Heart left ventricle (tissue), 13 donors: ENCODE measurements around the gene CSPG4.

Experiments
- CTCF ChIP-seq, 12 donors: fragments of 200-600 bp; sonication (generic) in 4 of 12; IDR thresholded peaks; one replicate each; pipeline versions ENCODE4 v1.5.0 to v1.8.0; 2018 to 2022; ENCODE audit warnings: antibody characterized with exemption in 12 of 12, mild to moderate bottlenecking in 5 of 12
- POLR2A ChIP-seq, 2 donors: fragments of 450-650 bp; IDR thresholded peaks; one replicate each; pipeline ENCODE4 v1.6.1; 2017; ENCODE audit warnings: antibody characterized with exemption in 2 of 2, mild to moderate bottlenecking in 2 of 2, moderate library complexity in 2 of 2
- donor health status: ischemic (EF 13 %, LVEDD 7.1; RV severe dilation, severe dysfunction).
- donor health status: DM: no; HTN: yes; CAD: no.
- donor health status: DM: no; HTN: no; CAD: no.
- donor health status: ischemic (EF 25% LVEDD 6.9; RV normal size, moderate dysfunction).
- donor health status: ischemic (EF 25% LVEDD 5.7; RV mildly dilated, moderate dysfunction).
- donor health status: ischemic (EF 35%, LVEDD 5.7; RV mildly dilated, moderate dysfunction).
- donor health status: nonischemic (EF 11% LVEDD 7.7; RV severe dilation, severe dysfunction).
- donor health status: DM: yes; HTN: yes; CAD: no.
- donor health status: PGD.
- donor health status: ischemic (EF 29% LVEDD 5.4; RV normal size, mild dysfunction).
- donor health status: nonischemic (EF 23%, LVEDD 6.1; RV moderate dilation, normal function).

- no peak for TF ChIP-seq CTCF (IDR thresholded peaks at IDR 0.05)
- no peak for TF ChIP-seq POLR2A (IDR thresholded peaks at IDR 0.05)
Measured at GRCh38 chr15:75651810-75652543, 60.7 kb downstream of the CSPG4 start.
